ENCODE data around the gene FMN2.

- TF ChIP-seq KLF7 (tag by site-specific recombination; IDR thresholded peaks at IDR 0.05; ENCODE audit: borderline replicate concordance) (no peak), YY1 (tag by site-specific recombination; IDR thresholded peaks at IDR 0.05) (no peak), ZNF121 (tag by site-specific recombination; IDR thresholded peaks at IDR 0.05) (no peak), TSHZ1 (tag by site-specific recombination; IDR thresholded peaks at IDR 0.05; ENCODE audit: borderline replicate concordance) (no peak)
Measured at GRCh38 chr1:240417317-240417716, 325.6 kb downstream of the FMN2 start.
